Endodermal cell (in vitro differentiated cells): ENCODE measurements around the gene RP2. TPM values are rescaled to one million over a fixed set of nuclear protein-coding genes. Genes with fewer than 3 reads are reported as not detected.

Experiments
- DNase-seq: peaks from one replicate; pipeline ENCODE4 v3.0.0-alpha.2; 2017
- H3K27ac ChIP-seq: 2 replicates; pipeline ENCODE4 v1.5.1; 2013; ENCODE audit warnings: mild to moderate bottlenecking, low read depth, low read length, moderate library complexity
- H3K27me3 ChIP-seq: 2 replicates; pipeline ENCODE4 v1.6.1; 2013; ENCODE audit warnings: mild to moderate bottlenecking, low read length, moderate library complexity; ENCODE audit not compliant: insufficient read depth, control insufficient read depth, poor library complexity, severe bottlenecking
- H3K36me3 ChIP-seq: 2 replicates; pipeline ENCODE4 v1.7.0; 2013; ENCODE audit warnings: mild to moderate bottlenecking, low read length, moderate library complexity; ENCODE audit not compliant: control insufficient read depth, insufficient read depth
- H3K4me1 ChIP-seq: one replicate; pipeline ENCODE4 v1.7.0; 2013; ENCODE audit warnings: low read length; ENCODE audit not compliant: control insufficient read depth, insufficient read depth
- H3K4me3 ChIP-seq: 2 replicates; pipeline ENCODE4 v1.5.1; 2013; ENCODE audit warnings: mild to moderate bottlenecking, low read length, moderate library complexity
- H3K9ac ChIP-seq: 2 replicates; pipeline ENCODE4 v1.6.1; 2013; ENCODE audit warnings: mild to moderate bottlenecking, low read length, moderate library complexity; ENCODE audit not compliant: poor library complexity, severe bottlenecking; ENCODE audit errors: extremely low read depth
- H3K9me3 ChIP-seq: 2 replicates; pipeline ENCODE4 v1.6.1; 2013; ENCODE audit warnings: mild to moderate bottlenecking, low read length, moderate library complexity; ENCODE audit not compliant: control insufficient read depth
- H3K27ac Mint-ChIP-seq: 2 replicates; pipeline ENCODE4 v1.8.0; 2020; ENCODE audit warnings: mixed read lengths
- H3K27me3 Mint-ChIP-seq: 2 replicates; pipeline ENCODE4 v1.8.0; 2021; ENCODE audit warnings: mild to moderate bottlenecking, mixed read lengths; ENCODE audit not compliant: insufficient read depth
- H3K36me3 Mint-ChIP-seq: 2 replicates; pipeline ENCODE4 v1.8.0; 2020; ENCODE audit warnings: low read depth, mixed read lengths
- H3K4me1 Mint-ChIP-seq: 2 replicates; pipeline ENCODE4 v1.8.0; 2020; ENCODE audit warnings: mixed read lengths
- H3K4me3 Mint-ChIP-seq: 2 replicates; pipeline ENCODE4 v1.8.0; 2020; ENCODE audit warnings: mild to moderate bottlenecking, moderate library complexity, mixed read lengths
- H3K9me3 Mint-ChIP-seq: 2 replicates; pipeline ENCODE4 v1.8.0; 2020; ENCODE audit warnings: mild to moderate bottlenecking, mixed read lengths
- WGBS, 2 experiments: methylation state at CpG; one replicate each; pipeline versions ENCODE4 v1.1.5 to v1.1.7; 2013; ENCODE audit warnings: missing lambda C conversion rate in 2 of 2, mixed read lengths in 1 of 2; ENCODE audit not compliant: insufficient coverage in 1 of 2, insufficient read length in 1 of 2; 5-methylcytosine and 5-hydroxymethylcytosine counted together
- total RNA-seq, 2 donors: library from RNA; stranded (reverse); fragmentation: NEBNext Ultra II Directional in 1 of 2; extraction: Animal tissue kit (Norgen Biotek cat#: 25700) in 1 of 2; gene quantifications; 2 replicates in 1 of 2; 3 replicates in 1 of 2; pipeline ENCODE4 v1.2.1, GENCODE V29; 2021
- TF ChIP-seq, protein P1 (sequence below): fragments of 200-600 bp; sonication (generic); conservative IDR thresholded peaks from 2 replicates; pipeline ENCODE4 v1.5.0; 2021; ENCODE audit warnings: antibody characterized with exemption, mild to moderate bottlenecking

Gene RP2
- total RNA-seq, 2 donors from 2014 or later = 11.8 to 12.1 TPM

DNA sequence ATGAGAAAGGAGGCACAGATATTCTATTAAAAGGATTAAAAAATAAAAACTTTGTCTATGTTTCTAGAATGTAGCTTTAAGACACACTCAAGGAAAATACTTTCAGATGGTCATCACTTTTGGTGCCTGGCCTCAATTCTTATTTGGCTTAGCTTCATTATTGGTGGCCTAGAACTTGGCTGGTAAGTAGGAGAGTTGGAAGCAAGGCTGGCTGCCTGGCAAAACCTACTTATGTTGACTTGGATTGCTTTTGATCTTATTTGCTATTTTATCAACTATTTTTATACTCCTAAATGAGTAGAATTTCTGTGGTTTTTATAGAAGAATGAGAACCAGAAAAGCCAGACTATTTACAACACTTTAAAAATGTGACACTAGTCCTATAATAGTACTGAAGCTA lies 40.1 kb downstream of the RP2 start:
- Mint-ChIP-seq H3K9me3 (peaks cover 24% of the 10 kb centered on the region), H3K27me3 (no peaks in the 10 kb centered on the region), H3K4me1 (no peaks in the 10 kb centered on the region), H3K27ac (no peak overlapping the region), H3K36me3 (peaks cover 5% of the 10 kb centered on the region), H3K4me3 (no peak overlapping the region)
- H3K9me3 ChIP-seq = no peaks in the 10 kb centered on the region
- no peak for DNase-seq
- H3K36me3 ChIP-seq = no peaks in the 10 kb centered on the region
- H3K27ac ChIP-seq = no peak overlapping the region
- H3K9ac ChIP-seq = no peak overlapping the region
- H3K4me3 ChIP-seq = no peak overlapping the region
- TF ChIP-seq, protein P1, sequence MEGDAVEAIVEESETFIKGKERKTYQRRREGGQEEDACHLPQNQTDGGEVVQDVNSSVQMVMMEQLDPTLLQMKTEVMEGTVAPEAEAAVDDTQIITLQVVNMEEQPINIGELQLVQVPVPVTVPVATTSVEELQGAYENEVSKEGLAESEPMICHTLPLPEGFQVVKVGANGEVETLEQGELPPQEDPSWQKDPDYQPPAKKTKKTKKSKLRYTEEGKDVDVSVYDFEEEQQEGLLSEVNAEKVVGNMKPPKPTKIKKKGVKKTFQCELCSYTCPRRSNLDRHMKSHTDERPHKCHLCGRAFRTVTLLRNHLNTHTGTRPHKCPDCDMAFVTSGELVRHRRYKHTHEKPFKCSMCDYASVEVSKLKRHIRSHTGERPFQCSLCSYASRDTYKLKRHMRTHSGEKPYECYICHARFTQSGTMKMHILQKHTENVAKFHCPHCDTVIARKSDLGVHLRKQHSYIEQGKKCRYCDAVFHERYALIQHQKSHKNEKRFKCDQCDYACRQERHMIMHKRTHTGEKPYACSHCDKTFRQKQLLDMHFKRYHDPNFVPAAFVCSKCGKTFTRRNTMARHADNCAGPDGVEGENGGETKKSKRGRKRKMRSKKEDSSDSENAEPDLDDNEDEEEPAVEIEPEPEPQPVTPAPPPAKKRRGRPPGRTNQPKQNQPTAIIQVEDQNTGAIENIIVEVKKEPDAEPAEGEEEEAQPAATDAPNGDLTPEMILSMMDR = no peak
- H3K27me3 ChIP-seq = no peaks in the 10 kb centered on the region
- H3K4me1 ChIP-seq = no peaks in the 10 kb centered on the region

DNA sequence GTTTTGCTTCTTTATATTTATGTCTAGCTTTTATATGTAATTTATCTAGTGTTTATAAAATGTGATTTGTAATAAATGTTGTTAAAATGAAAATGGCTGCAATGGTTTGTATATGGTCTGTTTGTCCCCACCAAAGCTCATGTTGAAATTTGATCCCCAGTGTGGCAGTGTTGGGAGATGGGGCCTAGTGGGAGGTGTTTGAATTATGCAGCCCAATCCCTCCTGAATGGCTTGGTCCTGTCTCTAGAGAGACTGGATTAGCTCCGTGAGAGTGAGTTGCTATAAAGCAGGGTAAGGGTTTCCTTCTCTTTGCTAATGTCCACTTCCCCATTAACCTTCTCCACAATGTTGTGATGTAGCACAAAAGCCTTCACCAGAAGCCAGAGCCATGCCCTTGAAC lies 45.4 kb downstream of the RP2 start:
- peaks cover 23% of the 10 kb centered on the region for H3K9me3 Mint-ChIP-seq
- Histone ChIP-seq H3K4me3 (no peak overlapping the region), H3K27ac (no peak overlapping the region), H3K36me3 (no peaks in the 10 kb centered on the region), H3K4me1 (no peaks in the 10 kb centered on the region), H3K9ac (no peak overlapping the region), H3K9me3 (no peaks in the 10 kb centered on the region), H3K27me3 (no peaks in the 10 kb centered on the region)
- WGBS, 2 experiments = 17% methylated on average over 1 of the region's 1 CpG; no CpG with 5 or more reads in 1 of the 2 experiments
- no peaks in the 10 kb centered on the region for H3K27me3 Mint-ChIP-seq
- H3K4me3 Mint-ChIP-seq = no peak overlapping the region
- H3K36me3 Mint-ChIP-seq = peaks cover 12% of the 10 kb centered on the region
- peaks cover 4% of the 10 kb centered on the region for H3K4me1 Mint-ChIP-seq
- TF ChIP-seq, protein P1 = no peak
- no peak overlapping the region for H3K27ac Mint-ChIP-seq
- peak; percentile 49 for DNase-seq

DNA sequence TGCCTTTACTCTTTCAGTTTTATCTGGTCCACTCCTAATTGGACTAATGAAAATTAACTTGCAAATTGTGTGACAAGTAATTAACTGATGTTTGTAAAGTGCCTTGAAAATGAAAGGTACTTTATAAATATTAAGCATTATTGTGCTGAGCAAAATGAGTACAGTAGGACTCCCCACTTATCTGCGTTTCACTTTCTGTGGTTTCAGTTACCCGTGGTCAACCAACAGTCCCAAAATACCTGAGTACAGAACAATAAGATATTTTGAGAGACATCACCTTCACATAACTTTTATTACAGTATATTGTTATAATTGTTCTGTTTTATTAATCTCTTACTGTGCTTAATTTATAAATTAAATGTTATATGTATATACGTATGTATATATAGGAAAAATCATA lies 48.0 kb downstream of the RP2 start:
- Histone ChIP-seq H3K4me1 (no peaks in the 10 kb centered on the region), H3K27ac (no peak overlapping the region), H3K9me3 (no peaks in the 10 kb centered on the region), H3K27me3 (no peaks in the 10 kb centered on the region), H3K9ac (no peak overlapping the region), H3K4me3 (no peak overlapping the region), H3K36me3 (no peaks in the 10 kb centered on the region)
- Mint-ChIP-seq H3K27ac (no peak overlapping the region), H3K4me3 (no peak overlapping the region), H3K36me3 (peaks cover 9% of the 10 kb centered on the region), H3K9me3 (peaks cover 17% of the 10 kb centered on the region), H3K4me1 (peaks cover 4% of the 10 kb centered on the region), H3K27me3 (no peaks in the 10 kb centered on the region)
- WGBS, 2 experiments = no CpG with 5 or more reads among the region's 3 CpGs
- TF ChIP-seq, protein P1 = no peak
- DNase-seq = no peak
